HCT116 (cell line): ENCODE results near the gene ZNF3. TPM values are rescaled to one million over a fixed set of nuclear protein-coding genes. Genes with fewer than 3 reads are reported as not detected.

Experiments
- ATAC-seq: fragments of 200-7000 bp; cut with Tn5 transposase; 2 replicates; pipeline ENCODE4 v1.9.1; 2020; ENCODE audit warnings: mild to moderate bottlenecking, moderate library complexity
- BruUV-seq: library from RNA; stranded (reverse); fragments of 400-500 nt; replicated peaks from 2 replicates; lab custom pipeline; 2021; lab: Mats Ljungman, UMichigan
- CTCF ChIA-PET: fragments of 300-600 bp; sonication (Branson Sonifier 250); formaldehyde crosslinking; loops from one replicate; lab custom pipeline; 2021; ENCODE audit warnings: antibody characterized with exemption; lab: Charles Lee
- POLR2A ChIA-PET: fragments of 300-600, 350-600 bp; sonication (Branson Sonifier 250); formaldehyde crosslinking; loops from one replicate; lab custom pipeline; 2021; ENCODE audit warnings: antibody characterized with exemption; lab: Charles Lee
- RAD21 ChIA-PET, 2 experiments: fragments of 300-600 bp; sonication (Branson Sonifier 250); formaldehyde crosslinking; loops; one replicate each; lab custom pipeline; 2023; ENCODE audit warnings: low total read pairs in 2 of 2; ENCODE audit not compliant: uncharacterized antibody in 2 of 2, unreplicated experiment in 2 of 2, low non-redundant PET in 1 of 2; lab: Charles Lee
- DNase-seq: peaks from one replicate; pipeline ENCODE4 v3.0.0-alpha.2; 2010; ENCODE audit warnings: low read depth, low spot score
- H2AFZ ChIP-seq: fragments of 200-600 bp; shearing (Covaris generic), sonication (generic); 2 replicates; pipeline ENCODE4 v1.6.1; 2017; ENCODE audit warnings: low read depth, mixed run types, mixed read lengths, antibody characterized with exemption, low read length; ENCODE audit not compliant: poor library complexity, severe bottlenecking
- H3K27ac ChIP-seq: 2 replicates; pipeline ENCODE4 v1.5.1; 2012; ENCODE audit warnings: low read depth, low read length
- H3K27me3 ChIP-seq: fragments of 200-600 bp; sonication (generic); 2 replicates; pipeline ENCODE4 v1.6.1; 2016; ENCODE audit warnings: mixed run types, low read length, mixed read lengths; ENCODE audit not compliant: insufficient read depth
- H3K36me3 ChIP-seq, 2 experiments: fragments of 200-500 bp in 1 of 2; fragments of 200-600 bp in 1 of 2; sonication (Bioruptor generic) in 1 of 2; sonication (generic) in 1 of 2; 2 replicates each; pipeline versions ENCODE4 v1.5.1 to v1.6.1; 2014 to 2016; ENCODE audit warnings: low read length in 2 of 2, inconsistent platforms in 1 of 2, mixed read lengths in 1 of 2, mixed run types in 1 of 2; ENCODE audit not compliant: insufficient read depth in 2 of 2, control insufficient read depth in 1 of 2
- H3K4me1 ChIP-seq, 2 experiments: fragments of 200-600 bp in 1 of 2; sonication (generic) in 1 of 2; 2 replicates each; pipeline versions ENCODE4 v1.5.1 to v1.6.1; 2012 to 2017; ENCODE audit warnings: low read length in 2 of 2, inconsistent platforms in 1 of 2, mild to moderate bottlenecking in 1 of 2, mixed read lengths in 1 of 2, mixed run types in 1 of 2, moderate library complexity in 1 of 2; ENCODE audit not compliant: insufficient read depth in 2 of 2, control insufficient read depth in 1 of 2
- H3K4me2 ChIP-seq: fragments of 200-600 bp; sonication (generic); 2 replicates; pipeline ENCODE4 v1.6.1; 2017; ENCODE audit warnings: mixed run types, low read length, mixed read lengths
- H3K4me3 ChIP-seq, 2 experiments: fragments of 200-600 bp in 1 of 2; sonication (generic) in 1 of 2; replicated peaks in 1 of 2; 2 replicates each; pipeline ENCODE4 v1.5.1; 2011 to 2016; ENCODE audit warnings: low read length in 2 of 2, control low read depth in 1 of 2, low read depth in 1 of 2, mild to moderate bottlenecking in 1 of 2, mixed read lengths in 1 of 2, mixed run types in 1 of 2
- H3K79me2 ChIP-seq: fragments of 200-600 bp; sonication (generic); 2 replicates; pipeline ENCODE4 v1.6.1; 2017; ENCODE audit warnings: mild to moderate bottlenecking, mixed run types, low read length, moderate library complexity, mixed read lengths; ENCODE audit not compliant: insufficient read depth
- H3K9ac ChIP-seq: fragments of 200-600 bp; sonication (generic); 2 replicates; pipeline ENCODE4 v1.6.1; 2016; ENCODE audit warnings: low read length, mixed read lengths
- H3K9me2 ChIP-seq: fragments of 200-600 bp; sonication (generic), shearing (Covaris generic); 2 replicates; pipeline ENCODE4 v1.6.1; 2017; ENCODE audit warnings: mixed run types, mild to moderate bottlenecking, moderate library complexity; ENCODE audit not compliant: insufficient read depth
- H3K9me3 ChIP-seq, 2 experiments: fragments of 200-500 bp in 1 of 2; fragments of 200-600 bp in 1 of 2; sonication (Bioruptor generic) in 1 of 2; sonication (generic) in 1 of 2; 2 replicates each; pipeline ENCODE4 v1.6.1; 2014 to 2017; ENCODE audit warnings: low read length in 2 of 2, mixed read lengths in 2 of 2, inconsistent platforms in 1 of 2, low read depth in 1 of 2, mild to moderate bottlenecking in 1 of 2, mixed run types in 1 of 2, moderate library complexity in 1 of 2; ENCODE audit not compliant: control insufficient read depth in 1 of 2, insufficient read depth in 1 of 2
- H4K20me1 ChIP-seq: fragments of 200-600 bp; sonication (generic), shearing (Covaris generic); 2 replicates; pipeline ENCODE4 v1.6.1; 2017; ENCODE audit warnings: mixed run types, mild to moderate bottlenecking, moderate library complexity; ENCODE audit not compliant: insufficient read depth
- CEBPB ChIP-seq: IDR thresholded peaks from 2 replicates; pipeline ENCODE4 v1.6.1; 2012; ENCODE audit warnings: low read depth
- CTCF ChIP-seq, 3 experiments: fragments of 200-600 bp in 1 of 3; sonication (generic) in 1 of 3; IDR thresholded peaks in 2 of 3; conservative IDR thresholded peaks in 1 of 3; 2 replicates each; pipeline ENCODE4 v1.5.1; 2012 to 2017; ENCODE audit warnings: low read depth in 2 of 3, low read length in 2 of 3, antibody characterized with exemption in 1 of 3, borderline replicate concordance in 1 of 3, control low read depth in 1 of 3, mild to moderate bottlenecking in 1 of 3, mixed read lengths in 1 of 3, mixed run types in 1 of 3, moderate library complexity in 1 of 3; ENCODE audit not compliant: insufficient read depth in 1 of 3
- EGR1 ChIP-seq: IDR thresholded peaks from 2 replicates; pipeline ENCODE4 v1.6.1; 2012; ENCODE audit warnings: low read depth
- ELF1 ChIP-seq: IDR thresholded peaks from 2 replicates; pipeline ENCODE4 v1.6.1; 2012; ENCODE audit warnings: low read depth, borderline replicate concordance
- EZH2 ChIP-seq: fragments of 200-600 bp; sonication (generic); IDR thresholded peaks from 2 replicates; pipeline ENCODE4 v1.6.1; 2017; ENCODE audit warnings: antibody characterized with exemption, mixed run types
- EZH2phosphoT487 ChIP-seq: fragments of 200-600 bp; IDR thresholded peaks from 2 replicates; pipeline ENCODE4 v1.6.1; 2018; ENCODE audit warnings: antibody characterized with exemption, borderline replicate concordance
- FOSL1 ChIP-seq: IDR thresholded peaks from 2 replicates; pipeline ENCODE4 v1.6.1; 2012; ENCODE audit warnings: low read depth
- JUND ChIP-seq: IDR thresholded peaks from 2 replicates; pipeline ENCODE4 v1.6.1; 2012
- POLR2A ChIP-seq: IDR thresholded peaks from 2 replicates; pipeline ENCODE4 v1.7.0; 2011; ENCODE audit warnings: borderline replicate concordance; ENCODE audit not compliant: insufficient read depth, insufficient read length; ENCODE audit errors: extremely low read depth
- RAD21 ChIP-seq: IDR thresholded peaks from 2 replicates; pipeline ENCODE4 v1.6.1; 2012; ENCODE audit warnings: low read depth, mild to moderate bottlenecking
- SIN3A ChIP-seq: IDR thresholded peaks from 2 replicates; pipeline ENCODE4 v1.6.1; 2012; ENCODE audit warnings: low read depth
- SP1 ChIP-seq: IDR thresholded peaks from 2 replicates; pipeline ENCODE4 v1.6.1; 2012; ENCODE audit warnings: low read depth
- SRF ChIP-seq: IDR thresholded peaks from 2 replicates; pipeline ENCODE4 v1.6.1; 2012; ENCODE audit warnings: low read depth
- TCF7L2 ChIP-seq: IDR thresholded peaks from 2 replicates; pipeline ENCODE4 v1.7.0; 2011; ENCODE audit warnings: borderline replicate concordance, inconsistent platforms; ENCODE audit not compliant: insufficient read depth, insufficient read length; ENCODE audit errors: extremely low read depth
- YY1 ChIP-seq: IDR thresholded peaks from 2 replicates; pipeline ENCODE4 v1.6.1; 2011; ENCODE audit warnings: low read length, low read depth, moderate library complexity, mild to moderate bottlenecking; ENCODE audit not compliant: insufficient replicate concordance; ENCODE audit errors: extremely low read depth
- ZBTB33 ChIP-seq: IDR thresholded peaks from 2 replicates; pipeline ENCODE4 v1.6.1; 2011; ENCODE audit warnings: mild to moderate bottlenecking, low read length, moderate library complexity; ENCODE audit not compliant: insufficient replicate concordance; ENCODE audit errors: extremely low read depth
- ZFX ChIP-seq: fragments of 450-650 bp; IDR thresholded peaks from 2 replicates; pipeline ENCODE4 v1.6.1; 2017
- ZNF274 ChIP-seq: fragments of 200-500 bp; sonication (Bioruptor generic); IDR thresholded peaks from 2 replicates; pipeline ENCODE4 v1.6.1; 2014; ENCODE audit warnings: mild to moderate bottlenecking, low read depth, low read length, inconsistent platforms
- intact Hi-C: fragments of 100-400 bp; cut with micrococcal nuclease; formaldehyde crosslinking; loops from 2 replicates; pipeline ENCODE4 v1.10.0; 2022
- total RNA-seq: library from RNA; stranded (reverse); gene quantifications from one replicate; pipeline ENCODE4 v1.2.1, GENCODE V29; 2021; ENCODE audit not compliant: unreplicated experiment

Gene ZNF3
- total RNA-seq, 1 experiment from 2014 or later = 28.2 TPM

GRCh38 chr7:100118388-100119071 is 37.0 kb upstream of the ZNF3 start (continued):
- no peak for TF ChIP-seq EZH2phosphoT487
- no peak for TF ChIP-seq ZNF274
- no peak for TF ChIP-seq FOSL1
- TF ChIP-seq EZH2 = no peak

GRCh38 chr7:100115026-100115425 is 33.5 kb upstream of the ZNF3 start:
- ChIA-PET CTCF (no interaction called here), POLR2A (interaction anchor here (0.7 kb wide), 1 partner anchor 10 kb away, joined by 3 read pairs; no protein-coding TSS in a partner anchor)
- TF ChIP-seq RAD21 (no peak), CEBPB (no peak), SRF (no peak), JUND (no peak), ELF1 (no peak), ZFX (no peak), POLR2A (no peak), SP1 (no peak), CTCF (IDR thresholded peaks at IDR 0.05 in 2 of 3, conservative IDR thresholded peaks at IDR 0.05 in 1 of 3; ENCODE audit: borderline replicate concordance in 1 of 3, insufficient read depth in 1 of 3, low read depth in 2 of 3, low read length in 2 of 3) (no peak), EZH2 (no peak), EGR1 (no peak), ZBTB33 (no peak), YY1 (no peak), ZNF274 (no peak), FOSL1 (no peak), TCF7L2 (no peak), SIN3A (no peak)

More at GRCh38 chr7:100115026-100115425, 33.5 kb upstream of the ZNF3 start:
- Histone ChIP-seq H3K36me3 (peaks cover 3 to 5% of the 10 kb centered on the region in 2 experiments; a peak in 3 of 4 replicates), H4K20me1 (no peaks in the 10 kb centered on the region), H2AFZ (no peak overlapping the region), H3K4me1 (peaks cover under 1 to 12% of the 10 kb centered on the region in 2 experiments), H3K4me3 (no peak overlapping the region), H3K4me2 (no peak overlapping the region), H3K27ac (no peak overlapping the region), H3K9me3 (no peaks in the 10 kb centered on the region), H3K9me2 (no peaks in the 10 kb centered on the region), H3K27me3 (no peaks in the 10 kb centered on the region), H3K79me2 (peaks cover 11% of the 10 kb centered on the region), H3K9ac (no peak overlapping the region)
- no peak for DNase-seq
- intact Hi-C loops = no loop called here
- no peak for ATAC-seq
- RAD21 ChIA-PET = no interaction called here
- no TSS peak for BruUV-seq
